NCI-H187 (cell line): ENCODE data around the gene KIFC3.
"Not testable (repeated sequence)": the region's sequence is repeated elsewhere in the genome, so short reads cannot be mapped to it uniquely, and the experiment has no call there.

Experiments
- DNase-seq, 2 experiments: peaks; one replicate each; lab custom pipeline; 2025; lab: John Stamatoyannopoulos, UW

KIFC3 gene

GRCh38 chr16:57722651-57723050 lies 79.6 kb downstream of the KIFC3 start:
- no peak for DNase-seq

GRCh38 chr16:57722210-57722499 lies 80.1 kb downstream of the KIFC3 start:
- no peak for DNase-seq

- no peak for DNase-seq
Observed at GRCh38 chr16:57721356-57722209, 80.7 kb downstream of the KIFC3 start.

- no peak for DNase-seq
Observed at GRCh38 chr16:57720142-57720575, 82.1 kb downstream of the KIFC3 start.

GRCh38 chr16:57714047-57714446 lies 88.2 kb downstream of the KIFC3 start:
- no peak for DNase-seq

GRCh38 chr16:57713596-57713995 lies 88.7 kb downstream of the KIFC3 start:
- no peak for DNase-seq

- DNase-seq, result not testable (repeated sequence)
Observed at GRCh38 chr16:57712569-57712968, 89.7 kb downstream of the KIFC3 start.

- DNase-seq, result no peak
Observed at GRCh38 chr16:57711993-57712392, 90.3 kb downstream of the KIFC3 start.

GRCh38 chr16:57711346-57711745 lies 90.9 kb downstream of the KIFC3 start:
- no peak for DNase-seq

GRCh38 chr16:57709663-57710062 lies 92.6 kb downstream of the KIFC3 start:
- no peak for DNase-seq
